HG03103 (cell line): Measurements from ENCODE around the gene CDKN1A.
A peak's percentile ranks its signal among the peaks of the same experiment; 100 is the strongest.
"Not testable (repeated sequence)": the region's sequence is repeated elsewhere in the genome, so short reads cannot be mapped to it uniquely, and the experiment has no call there.

Source experiments
- ATAC-seq: cut with Tn5 transposase; IDR thresholded peaks from one replicate; pipeline ENCODE4 v1.9.1; 2021; ENCODE audit warnings: low read depth; ENCODE audit not compliant: unreplicated experiment

The CDKN1A gene

GRCh38 chr6:36678488-36679042 lies at the start of gene CDKN1A:
Gene CDKN1A, plus strand, starts transcription at chr6:36678714. Its CDS starts 5,388 bp downstream, at chr6:36684102.
- peak; percentile 40 for ATAC-seq

- no peak for ATAC-seq
Observed at GRCh38 chr6:36629784-36630183, 48.7 kb upstream of the CDKN1A start.

GRCh38 chr6:36631326-36632011 lies 47.0 kb upstream of the CDKN1A start:
- no peak for ATAC-seq

GRCh38 chr6:36633370-36633769 lies 45.1 kb upstream of the CDKN1A start:
- ATAC-seq = no peak

GRCh38 chr6:36633915-36634314 lies 44.6 kb upstream of the CDKN1A start:
- no peak for ATAC-seq

GRCh38 chr6:36634317-36635108 lies 44.0 kb upstream of the CDKN1A start:
- ATAC-seq = no peak

- ATAC-seq = no peak
Observed at GRCh38 chr6:36636283-36636682, 42.2 kb upstream of the CDKN1A start.

GRCh38 chr6:36636687-36637418 lies 41.7 kb upstream of the CDKN1A start:
- ATAC-seq = no peak

GRCh38 chr6:36638579-36638978 lies 39.9 kb upstream of the CDKN1A start:
- no peak for ATAC-seq

- ATAC-seq = no peak
Observed at GRCh38 chr6:36639171-36639808, 39.2 kb upstream of the CDKN1A start.

- ATAC-seq = no peak
Observed at GRCh38 chr6:36641543-36641942, 37.0 kb upstream of the CDKN1A start.

- ATAC-seq = no peak
Observed at GRCh38 chr6:36642913-36643817, 35.3 kb upstream of the CDKN1A start.

GRCh38 chr6:36643977-36644376 lies 34.5 kb upstream of the CDKN1A start:
- ATAC-seq = no peak

GRCh38 chr6:36649086-36649485 lies 29.4 kb upstream of the CDKN1A start:
- ATAC-seq = no peak

GRCh38 chr6:36649701-36650484 lies 28.6 kb upstream of the CDKN1A start:
- ATAC-seq = no peak

GRCh38 chr6:36650848-36651478 lies 27.6 kb upstream of the CDKN1A start:
- ATAC-seq = peak; percentile 72

GRCh38 chr6:36651659-36652379 lies 26.7 kb upstream of the CDKN1A start:
- ATAC-seq = no peak

GRCh38 chr6:36654469-36654868 lies 24.0 kb upstream of the CDKN1A start:
- not testable (repeated sequence) for ATAC-seq
